Uterus (tissue), 2 donors: ENCODE measurements around the gene MLLT11.

ENCODE experiments used
- POLR2A ChIP-seq, 2 donors: fragments of 450-650 bp; IDR thresholded peaks; one replicate each; pipeline ENCODE4 v1.6.1; 2016; ENCODE audit warnings: antibody characterized with exemption in 2 of 2, mild to moderate bottlenecking in 1 of 2, moderate library complexity in 1 of 2
- TF ChIP-seq, protein P1 (sequence below), 4 experiments: fragments of 200-600 bp in 2 of 4; fragments of 450-650 bp in 2 of 4; sonication (generic) in 2 of 4; IDR thresholded peaks; one replicate each; pipeline ENCODE4 v1.5.1; 2016 to 2019; ENCODE audit warnings: antibody characterized with exemption in 4 of 4, mild to moderate bottlenecking in 2 of 4, moderate library complexity in 1 of 4

DNA sequence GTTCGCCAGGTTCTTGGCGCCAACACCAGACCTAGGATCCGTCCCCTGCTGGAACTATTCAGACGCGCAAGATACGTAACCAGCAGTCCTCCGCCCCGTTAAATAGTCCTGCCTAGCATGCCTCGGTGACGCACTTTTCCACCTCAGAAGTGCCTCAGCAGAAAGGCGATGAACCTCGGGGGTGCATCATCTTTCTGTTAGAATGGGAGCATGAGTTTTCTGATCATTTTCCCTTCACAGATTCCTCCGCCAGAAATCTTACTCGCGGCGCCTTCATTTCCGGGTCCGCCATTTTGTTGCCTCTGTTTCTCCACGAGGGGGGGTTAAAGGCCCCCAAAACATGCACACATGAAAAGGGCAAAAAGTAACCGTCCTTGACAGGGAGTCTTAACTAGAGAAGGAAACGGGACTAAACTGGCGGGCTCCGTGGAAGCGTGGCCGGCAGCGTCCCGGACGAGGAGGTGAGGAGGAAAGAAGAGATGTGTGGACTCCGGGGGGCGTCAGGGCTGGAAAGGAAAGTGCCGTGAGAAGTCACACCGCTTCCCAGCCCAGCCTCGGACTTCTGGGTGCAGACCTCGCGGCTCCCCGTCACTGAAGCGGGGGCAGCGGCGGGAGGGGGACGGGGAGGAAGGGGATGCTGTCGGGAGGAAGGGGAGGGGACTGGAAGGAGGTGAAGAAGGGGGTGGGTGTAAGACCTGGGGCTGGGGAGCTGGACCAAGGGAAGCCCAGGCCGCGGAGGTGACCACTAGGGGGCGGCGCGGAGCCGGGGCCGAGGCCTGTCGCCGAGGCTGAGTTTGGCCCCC is 10.5 kb downstream of the MLLT11 start, which contains the start of gene GABPB2:
- TF ChIP-seq, protein P1, sequence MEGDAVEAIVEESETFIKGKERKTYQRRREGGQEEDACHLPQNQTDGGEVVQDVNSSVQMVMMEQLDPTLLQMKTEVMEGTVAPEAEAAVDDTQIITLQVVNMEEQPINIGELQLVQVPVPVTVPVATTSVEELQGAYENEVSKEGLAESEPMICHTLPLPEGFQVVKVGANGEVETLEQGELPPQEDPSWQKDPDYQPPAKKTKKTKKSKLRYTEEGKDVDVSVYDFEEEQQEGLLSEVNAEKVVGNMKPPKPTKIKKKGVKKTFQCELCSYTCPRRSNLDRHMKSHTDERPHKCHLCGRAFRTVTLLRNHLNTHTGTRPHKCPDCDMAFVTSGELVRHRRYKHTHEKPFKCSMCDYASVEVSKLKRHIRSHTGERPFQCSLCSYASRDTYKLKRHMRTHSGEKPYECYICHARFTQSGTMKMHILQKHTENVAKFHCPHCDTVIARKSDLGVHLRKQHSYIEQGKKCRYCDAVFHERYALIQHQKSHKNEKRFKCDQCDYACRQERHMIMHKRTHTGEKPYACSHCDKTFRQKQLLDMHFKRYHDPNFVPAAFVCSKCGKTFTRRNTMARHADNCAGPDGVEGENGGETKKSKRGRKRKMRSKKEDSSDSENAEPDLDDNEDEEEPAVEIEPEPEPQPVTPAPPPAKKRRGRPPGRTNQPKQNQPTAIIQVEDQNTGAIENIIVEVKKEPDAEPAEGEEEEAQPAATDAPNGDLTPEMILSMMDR (IDR thresholded peaks at IDR 0.05), result peak; percentile 81 to 91 (median 87)
- TF ChIP-seq POLR2A (IDR thresholded peaks at IDR 0.05), result peak in 1 of 2 donors; percentile 66
